ES-I3 (cell line): ENCODE data around the gene PALLD.
"Not testable (repeated sequence)": the region's sequence is repeated elsewhere in the genome, so short reads cannot be mapped to it uniquely, and the experiment has no call there.

Source experiments
- H3K36me3 ChIP-seq: 2 replicates; pipeline ENCODE4 v1.6.1; 2013; ENCODE audit warnings: mild to moderate bottlenecking, low read length, control low read depth, moderate library complexity; ENCODE audit not compliant: insufficient read depth
- H3K4me1 ChIP-seq: 2 replicates; pipeline ENCODE4 v1.6.1; 2013; ENCODE audit warnings: mild to moderate bottlenecking, control low read depth, low read length; ENCODE audit not compliant: insufficient read depth
- H3K9ac ChIP-seq: 2 replicates; pipeline ENCODE4 v1.6.1; 2013; ENCODE audit warnings: low read depth, mild to moderate bottlenecking, low read length, moderate library complexity
- H3K9me3 ChIP-seq: 2 replicates; pipeline ENCODE4 v1.6.1; 2013; ENCODE audit warnings: mild to moderate bottlenecking, low read length, moderate library complexity; ENCODE audit not compliant: control insufficient read depth, insufficient read depth

Gene PALLD

GRCh38 chr4:168723020-168723419 lies 226.2 kb downstream of the PALLD start:
- H3K4me1 ChIP-seq, result no peaks in the 10 kb centered on the region; the same call in 1 of the 2 replicates
- 0 out of 2 replicates have a peak, but pooled peaks cover 6% of the 10 kb centered on the region for H3K9me3 ChIP-seq
- no peak overlapping the region for H3K9ac ChIP-seq
- no peaks in the 10 kb centered on the region for H3K36me3 ChIP-seq

GRCh38 chr4:168723569-168723968 lies 226.7 kb downstream of the PALLD start:
- Histone ChIP-seq H3K36me3 (no peaks in the 10 kb centered on the region), H3K4me1 (no peaks in the 10 kb centered on the region; the same call in 1 of the 2 replicates), H3K9ac (no peak overlapping the region), H3K9me3 (0 out of 2 replicates have a peak, but pooled peaks cover 6% of the 10 kb centered on the region)

GRCh38 chr4:168724243-168724642 lies 227.4 kb downstream of the PALLD start:
- Histone ChIP-seq H3K9ac (no peak overlapping the region), H3K9me3 (0 out of 2 replicates have a peak, but pooled peaks cover 6% of the 10 kb centered on the region), H3K4me1 (no peaks in the 10 kb centered on the region; the same call in 1 of the 2 replicates), H3K36me3 (no peaks in the 10 kb centered on the region)

DNA sequence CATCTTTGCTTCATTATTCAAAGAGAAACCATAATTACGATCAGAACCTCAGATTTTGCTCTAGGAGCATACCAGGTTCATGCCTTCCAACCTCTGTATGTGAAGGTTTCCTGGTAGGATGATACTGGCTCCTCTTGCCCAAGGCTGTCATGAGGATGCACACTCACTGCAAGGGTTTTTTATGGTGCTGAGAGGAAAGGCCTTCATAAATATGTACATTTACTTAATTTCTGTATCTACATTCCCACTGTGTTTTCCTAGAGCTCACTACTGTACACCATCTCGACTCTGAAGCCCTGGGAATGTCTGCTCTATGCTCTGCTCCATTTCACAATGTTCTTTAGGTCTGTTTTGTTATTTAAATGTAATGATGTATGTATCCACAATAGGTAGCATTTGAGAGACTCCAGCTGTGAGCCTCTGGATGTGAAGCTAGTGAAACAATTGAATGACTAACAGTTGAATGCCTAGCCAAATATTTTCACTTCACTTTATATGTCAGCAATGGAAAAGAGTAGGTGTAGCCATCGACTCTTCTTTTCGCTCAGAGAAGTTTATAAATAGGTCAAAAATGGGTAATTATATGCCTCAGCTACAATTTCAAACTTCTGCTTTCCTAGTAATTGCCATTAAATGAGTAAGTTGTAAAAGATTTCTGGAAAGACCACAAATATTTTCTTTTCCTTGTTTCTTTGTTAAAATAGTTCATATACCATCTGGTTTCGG lies 228.0 kb downstream of the PALLD start:
- Histone ChIP-seq H3K4me1 (no peaks in the 10 kb centered on the region; the same call in 1 of the 2 replicates), H3K9me3 (0 out of 2 replicates have a peak, but pooled peaks cover 6% of the 10 kb centered on the region), H3K36me3 (no peaks in the 10 kb centered on the region), H3K9ac (no peak overlapping the region)

GRCh38 chr4:168725930-168726329 lies 229.1 kb downstream of the PALLD start:
- Histone ChIP-seq H3K9me3 (0 out of 2 replicates have a peak, but pooled peaks cover 6% of the 10 kb centered on the region), H3K4me1 (no peaks in the 10 kb centered on the region; the same call in 1 of the 2 replicates), H3K9ac (no peak overlapping the region), H3K36me3 (no peaks in the 10 kb centered on the region)

GRCh38 chr4:168727181-168727580 lies 230.3 kb downstream of the PALLD start:
- H3K9ac ChIP-seq, H3K36me3 ChIP-seq, H3K9me3 ChIP-seq, H3K4me1 ChIP-seq: not testable (repeated sequence)

DNA sequence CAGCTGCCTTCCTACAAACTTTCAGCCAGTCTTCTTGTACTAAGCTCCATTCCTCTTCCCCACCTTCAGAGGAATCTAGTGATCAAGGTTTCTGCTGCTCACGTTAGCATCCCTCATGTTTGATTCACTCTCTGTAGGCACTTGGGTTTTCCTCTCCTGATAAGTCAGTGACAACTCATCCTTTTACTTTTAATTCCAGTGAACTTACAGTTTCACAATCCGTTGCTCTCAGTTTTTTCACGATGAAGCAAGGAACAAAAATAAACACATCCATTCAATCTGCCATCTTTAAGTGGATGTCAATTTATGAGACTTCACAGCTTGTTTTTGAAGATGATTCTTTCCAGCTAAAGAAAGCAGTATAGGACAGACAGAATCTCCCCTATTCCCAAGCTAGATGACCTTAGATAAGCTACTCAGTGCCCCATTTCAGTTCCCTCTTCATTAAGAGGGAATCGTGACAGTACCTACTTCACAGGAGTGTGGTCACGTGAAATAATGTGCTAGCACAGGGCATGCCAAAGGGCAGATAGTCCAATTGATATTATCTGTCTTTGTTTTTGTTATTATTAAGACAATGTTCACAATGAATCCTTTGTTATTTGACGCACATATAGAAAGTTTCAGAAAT lies 234.3 kb downstream of the PALLD start:
- no peak overlapping the region for H3K9ac ChIP-seq
- 0 out of 2 replicates have a peak, but pooled peaks cover 6% of the 10 kb centered on the region for H3K9me3 ChIP-seq

GRCh38 chr4:168731706-168732414 lies 235.0 kb downstream of the PALLD start:
- Histone ChIP-seq H3K9me3 (0 out of 2 replicates have a peak, but pooled peaks cover 5% of the 10 kb centered on the region), H3K4me1 (peaks cover 19% of the 10 kb centered on the region), H3K36me3 (no peaks in the 10 kb centered on the region), H3K9ac (no peak overlapping the region)

More for the DNA sequence above, 234.3 kb downstream of the PALLD start:
- H3K36me3 ChIP-seq, result no peaks in the 10 kb centered on the region
- H3K4me1 ChIP-seq, result peaks cover 12% of the 10 kb centered on the region

DNA sequence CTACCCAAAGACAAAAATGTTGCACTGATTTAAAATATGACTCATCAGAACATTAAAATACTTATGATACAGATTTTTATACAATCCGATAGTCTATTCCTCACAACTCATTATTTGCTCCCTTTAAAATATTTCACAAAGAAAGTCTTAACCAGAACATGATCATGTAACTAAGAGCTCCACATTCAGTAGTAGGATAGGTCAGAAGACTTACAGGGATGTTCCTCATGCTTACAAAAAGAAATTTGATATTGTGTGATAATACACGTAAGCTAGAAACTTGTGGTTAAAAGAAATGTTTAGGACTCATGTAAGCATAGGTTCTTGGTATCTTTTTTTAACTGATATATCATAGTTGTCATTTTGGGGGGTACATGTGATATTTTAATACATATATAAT lies 235.9 kb downstream of the PALLD start:
- Histone ChIP-seq H3K4me1 (peaks cover 26% of the 10 kb centered on the region), H3K9ac (no peak overlapping the region), H3K36me3 (no peaks in the 10 kb centered on the region), H3K9me3 (no peaks in the 10 kb centered on the region)

- no peak overlapping the region for H3K9ac ChIP-seq
Observed at GRCh38 chr4:168734703-168735678, 238.1 kb downstream of the PALLD start.

DNA sequence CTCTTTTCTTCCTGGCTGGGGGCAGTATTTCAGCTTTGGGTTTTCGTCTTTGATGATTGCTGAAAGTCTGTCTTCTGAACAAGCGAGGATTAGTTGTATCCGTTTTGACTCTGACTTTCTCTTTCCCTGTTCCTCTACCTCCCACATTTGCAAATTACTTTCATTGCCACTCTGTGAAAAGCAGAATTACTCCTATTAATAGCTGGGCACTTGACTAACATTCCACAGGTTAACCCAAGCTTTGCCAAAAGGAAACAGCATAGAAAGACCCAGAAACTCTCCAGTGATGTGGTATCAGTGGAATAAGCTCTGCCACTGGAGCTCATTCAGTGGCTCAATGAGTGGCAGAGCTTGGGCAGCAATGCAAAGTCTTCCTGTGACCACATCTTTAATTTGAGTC lies 238.9 kb downstream of the PALLD start:
- Histone ChIP-seq H3K9ac (no peak overlapping the region), H3K4me1 (peaks cover 27% of the 10 kb centered on the region), H3K9me3 (no peaks in the 10 kb centered on the region), H3K36me3 (no peaks in the 10 kb centered on the region)

More at GRCh38 chr4:168734703-168735678, 238.1 kb downstream of the PALLD start:
- no peaks in the 10 kb centered on the region for H3K36me3 ChIP-seq
- peaks cover 27% of the 10 kb centered on the region for H3K4me1 ChIP-seq
- no peaks in the 10 kb centered on the region for H3K9me3 ChIP-seq

DNA sequence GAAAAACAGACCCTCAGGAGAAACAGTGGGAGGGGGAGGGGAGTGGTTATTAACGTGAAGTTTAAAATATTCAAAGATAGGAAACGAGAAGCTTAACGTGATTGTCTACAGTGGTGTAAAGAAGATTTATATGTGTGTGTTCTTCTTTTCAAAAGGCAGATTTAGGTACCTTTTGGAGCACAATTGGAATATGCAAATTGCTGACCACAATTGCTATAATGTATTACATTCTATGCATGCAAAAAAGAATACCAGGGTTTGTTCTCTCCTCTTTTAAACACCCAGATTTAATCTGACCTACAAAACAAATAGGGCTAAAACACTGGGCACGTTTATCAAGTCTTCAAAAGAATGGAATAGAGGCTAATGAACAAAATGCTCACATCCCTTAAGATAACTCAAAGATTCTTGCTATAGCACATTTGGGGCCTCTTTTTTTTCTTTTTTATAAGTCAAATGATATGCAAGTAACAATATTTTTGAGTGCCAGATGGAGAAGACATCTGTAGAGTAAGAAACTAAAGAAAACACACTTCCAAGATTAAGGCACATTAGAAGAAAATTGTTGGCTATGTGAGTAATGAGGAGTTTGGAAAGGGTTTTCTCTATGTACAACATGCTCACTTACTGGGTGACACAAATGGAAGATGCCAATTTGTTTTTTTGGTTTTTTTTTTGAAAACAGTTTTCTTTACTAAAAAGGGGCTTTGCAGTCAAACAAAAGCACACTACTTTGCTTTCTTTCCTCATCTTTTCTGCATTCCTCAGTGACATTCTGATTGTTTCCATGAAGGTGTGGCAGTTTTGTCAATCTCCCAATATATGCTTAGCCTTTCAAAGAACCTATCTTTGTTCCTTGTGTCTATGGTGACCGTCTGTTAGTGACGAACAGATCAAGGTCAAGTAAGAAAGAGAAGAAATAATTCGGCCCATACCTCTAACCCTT lies 240.3 kb downstream of the PALLD start:
- H3K4me1 ChIP-seq, result peaks cover 27% of the 10 kb centered on the region
- no peaks in the 10 kb centered on the region for H3K9me3 ChIP-seq
- no peak overlapping the region for H3K9ac ChIP-seq
- H3K36me3 ChIP-seq, result no peaks in the 10 kb centered on the region

DNA sequence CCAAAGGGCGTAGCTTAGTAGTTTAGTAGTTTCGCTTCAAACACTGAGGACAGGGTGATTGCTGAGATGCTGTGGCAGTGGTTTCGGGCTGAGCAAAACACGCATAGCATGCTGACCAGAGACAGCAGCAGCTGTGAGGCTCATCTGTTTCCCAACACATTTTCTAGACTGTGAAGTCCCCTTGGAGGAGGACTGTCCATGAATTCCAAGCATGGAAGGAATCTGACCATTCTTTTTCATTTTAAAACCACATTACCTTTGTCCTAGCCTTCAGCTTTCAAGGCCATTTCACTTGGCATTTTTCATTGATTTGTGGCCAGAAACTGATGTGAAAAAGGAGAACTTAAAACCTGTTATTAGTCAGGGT lies 240.9 kb downstream of the PALLD start:
- no peaks in the 10 kb centered on the region for H3K9me3 ChIP-seq
- peaks cover 27% of the 10 kb centered on the region for H3K4me1 ChIP-seq
- no peaks in the 10 kb centered on the region for H3K36me3 ChIP-seq
- no peak overlapping the region for H3K9ac ChIP-seq
